GM21528 (cell line): ENCODE data around the gene SYT6.

ENCODE experiments used
- ATAC-seq: cut with Tn5 transposase; IDR thresholded peaks from one replicate; pipeline ENCODE4 v1.9.1; 2021; ENCODE audit warnings: mild to moderate bottlenecking, moderate library complexity; ENCODE audit not compliant: unreplicated experiment, low FRiP score

SYT6 gene

DNA sequence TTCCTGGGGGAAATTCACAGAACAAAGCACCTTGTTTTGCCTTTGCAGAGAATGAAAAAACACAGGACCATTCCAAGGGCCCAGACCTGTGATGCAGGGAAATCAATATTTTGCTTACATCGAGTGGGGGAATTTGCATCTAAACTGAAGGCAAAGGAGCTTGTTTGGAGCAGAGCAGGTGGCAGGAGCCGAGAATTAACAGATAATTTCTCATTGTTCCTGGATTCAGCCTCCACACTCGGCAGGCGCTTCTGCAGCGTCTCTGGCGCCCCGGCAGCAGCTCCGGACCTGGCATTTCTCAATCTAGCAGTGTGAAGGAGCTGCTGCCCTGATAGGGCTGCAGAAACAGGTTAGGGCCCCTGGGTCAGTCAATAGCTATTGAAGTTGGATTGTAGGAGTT, 2.0 kb upstream of the SYT6 start:
- no peak for ATAC-seq

- ATAC-seq = no peak
Measured at GRCh38 chr1:114154963-114155322, 1.3 kb upstream of the SYT6 start.

DNA sequence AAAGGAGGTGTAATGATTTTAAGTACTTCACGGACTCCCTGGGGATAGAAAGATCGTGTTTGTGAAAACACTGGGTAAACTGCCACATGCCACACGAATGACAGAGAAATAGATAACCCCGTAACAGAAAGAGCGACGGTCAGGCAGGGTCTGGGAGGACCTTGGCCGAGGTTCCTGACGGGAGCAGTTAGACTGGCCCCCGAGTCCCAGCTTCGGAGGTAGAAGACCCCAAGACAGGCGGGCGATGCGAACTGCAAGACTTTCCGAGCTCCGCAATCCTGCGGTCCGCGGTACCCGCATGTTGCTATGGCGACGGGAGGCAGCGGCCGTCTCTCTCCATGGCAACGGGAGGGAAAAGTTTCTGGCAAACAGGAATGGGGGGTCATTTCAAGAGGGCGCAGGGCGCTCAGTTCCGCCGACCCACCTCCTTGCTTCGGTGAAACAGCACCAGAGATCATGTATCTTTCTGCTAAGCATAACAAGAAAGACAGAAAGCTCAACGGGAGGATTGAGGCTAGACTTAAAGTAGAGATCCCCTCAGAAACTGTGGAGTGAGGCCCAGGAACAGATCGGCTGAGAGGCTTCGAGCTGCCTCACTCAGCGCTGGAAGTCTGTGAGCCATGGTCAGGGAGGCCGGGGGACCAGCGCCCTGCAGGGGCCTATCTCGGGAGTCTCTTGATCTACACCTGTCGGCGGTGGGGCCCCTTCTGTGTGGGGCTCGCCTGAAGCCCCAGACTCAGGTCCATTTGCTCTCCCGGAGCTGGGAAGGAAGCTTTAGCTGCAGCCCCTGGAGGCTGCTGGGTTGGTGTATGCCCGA, 685 bp upstream of the SYT6 start:
- no peak for ATAC-seq

DNA sequence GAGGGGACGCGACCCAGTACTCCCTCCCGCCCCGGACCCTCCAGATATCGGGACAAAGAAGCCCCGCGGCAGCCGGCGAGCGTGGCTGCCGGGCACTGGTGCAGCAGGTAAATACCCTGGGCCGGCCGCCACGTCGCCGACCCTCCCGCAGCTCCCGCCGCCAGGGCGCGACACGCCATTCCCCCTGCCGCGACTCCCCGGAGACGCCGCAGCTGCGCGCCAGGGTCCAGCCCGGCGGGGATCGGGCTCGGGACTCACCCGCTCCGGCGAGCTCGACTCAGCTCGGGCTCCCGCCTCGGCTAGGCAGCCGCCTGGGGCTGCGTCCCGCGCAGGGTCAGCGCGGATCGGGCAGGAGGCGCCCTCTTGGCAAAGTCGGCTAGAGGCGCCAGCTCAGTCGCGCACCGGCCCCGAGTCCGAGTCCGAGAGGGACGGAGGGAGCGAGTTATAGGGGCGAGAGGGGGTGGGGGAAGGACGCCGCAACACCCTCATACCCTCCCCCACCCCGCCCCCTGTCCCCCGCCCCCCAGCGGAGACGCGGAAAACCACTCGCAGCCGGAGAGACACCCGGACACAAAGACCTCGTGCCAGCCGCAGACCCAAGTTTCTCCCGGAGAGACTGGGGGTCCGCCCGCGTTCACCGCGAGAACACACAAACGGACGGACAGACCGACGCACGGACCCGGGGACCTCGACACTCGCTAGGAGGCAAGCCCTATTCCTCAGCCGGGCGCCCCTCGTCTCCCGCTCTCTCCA, 985 bp downstream of the SYT6 start:
- ATAC-seq = no peak

- no peak for ATAC-seq
Measured at GRCh38 chr1:114152089-114152507, 1.6 kb downstream of the SYT6 start.

- ATAC-seq = no peak
Measured at GRCh38 chr1:114150016-114150415, 3.7 kb downstream of the SYT6 start.

DNA sequence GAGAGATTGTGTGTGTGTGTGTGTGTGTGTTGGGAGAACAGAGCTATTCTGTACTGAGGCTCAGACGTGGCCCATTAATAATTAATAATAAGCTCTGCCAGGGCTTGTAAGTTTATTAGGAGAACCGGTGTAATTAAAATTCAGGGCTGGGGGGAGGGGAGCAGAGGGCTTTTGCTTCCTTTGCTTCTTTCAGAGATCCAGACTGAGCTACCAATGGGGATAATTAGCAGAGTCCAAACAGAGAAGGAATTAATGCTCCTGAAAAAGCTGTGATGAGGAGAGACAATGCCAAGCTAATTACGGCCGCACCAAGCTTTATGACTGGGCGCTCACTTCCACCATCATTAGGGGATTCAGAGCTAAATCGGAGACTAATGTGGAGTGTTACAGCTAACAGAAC, 4.5 kb downstream of the SYT6 start:
- ATAC-seq = no peak

DNA sequence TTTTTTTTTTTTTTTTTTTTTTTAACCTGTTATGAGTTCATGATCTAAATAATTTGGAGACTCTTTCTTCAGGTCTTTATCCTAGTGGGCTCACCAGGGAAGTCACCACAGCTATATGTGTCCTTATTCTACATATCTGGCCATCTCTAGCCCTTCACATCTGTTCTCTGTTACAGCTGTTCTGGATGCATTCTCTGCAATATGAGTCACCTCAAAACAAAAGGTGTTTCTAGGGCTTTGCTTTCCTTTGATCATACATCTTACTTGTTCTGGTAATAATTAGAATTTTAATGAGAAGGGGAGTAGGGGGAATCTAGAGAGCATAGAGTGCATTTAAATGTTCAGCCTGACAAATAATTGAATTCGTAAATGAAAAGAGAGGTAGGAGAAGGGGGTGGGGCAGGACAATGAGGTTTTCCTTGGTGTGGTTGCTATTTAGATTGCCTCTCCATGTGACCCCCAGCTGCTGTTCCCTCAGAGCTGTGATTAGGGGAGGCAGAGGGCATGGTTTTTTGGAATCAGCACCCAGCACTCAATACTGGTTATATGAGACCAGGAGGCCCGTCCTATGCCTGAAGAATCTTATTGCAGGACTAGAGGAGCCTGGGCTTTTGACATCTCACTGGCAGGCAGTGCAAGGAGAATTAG, 8.0 kb downstream of the SYT6 start:
- no peak for ATAC-seq

GRCh38 chr1:114144016-114144415, 9.7 kb downstream of the SYT6 start:
- ATAC-seq = no peak

GRCh38 chr1:114139540-114139939, 14.1 kb downstream of the SYT6 start:
- no peak for ATAC-seq

DNA sequence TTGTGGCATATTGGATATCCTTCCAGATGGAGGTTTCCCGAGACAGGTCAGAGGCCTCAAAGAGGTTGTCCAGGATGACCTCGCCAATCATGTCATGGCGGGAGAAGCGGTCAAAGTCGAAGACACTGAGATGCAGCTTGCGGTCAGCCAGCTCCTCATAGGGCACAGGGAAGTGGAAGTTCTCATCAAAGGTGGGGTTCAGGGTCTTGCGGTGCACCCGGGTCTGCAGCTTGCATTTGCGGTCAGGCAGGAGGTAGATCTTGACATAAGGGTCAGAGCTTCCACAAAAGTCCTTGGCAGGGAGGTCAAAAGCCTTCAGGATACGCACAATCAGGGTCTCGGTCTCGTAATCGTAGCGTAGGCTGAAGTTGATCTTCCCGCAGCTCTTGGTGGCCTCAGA, 16.2 kb downstream of the SYT6 start:
- no peak for ATAC-seq

DNA sequence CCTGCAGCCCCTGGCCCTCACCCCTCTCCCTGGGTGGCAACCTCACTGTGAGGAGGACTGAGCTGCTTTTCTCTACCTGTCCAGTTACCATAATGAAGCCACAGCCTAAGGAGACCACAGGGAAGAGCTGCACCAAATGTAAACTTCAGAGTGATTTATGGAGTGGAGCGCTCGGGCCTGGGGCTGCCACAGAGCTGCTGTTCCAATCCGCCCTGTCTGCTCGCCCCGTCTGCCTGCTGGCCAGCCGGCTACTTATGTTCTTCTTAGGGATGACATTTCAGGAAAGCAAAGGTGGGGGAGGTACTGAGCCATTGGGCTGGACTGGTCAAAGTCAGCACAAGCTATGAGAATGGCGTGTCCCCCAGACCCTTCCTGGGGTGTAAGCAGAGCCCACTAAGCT, 17.9 kb downstream of the SYT6 start:
- ATAC-seq = no peak

DNA sequence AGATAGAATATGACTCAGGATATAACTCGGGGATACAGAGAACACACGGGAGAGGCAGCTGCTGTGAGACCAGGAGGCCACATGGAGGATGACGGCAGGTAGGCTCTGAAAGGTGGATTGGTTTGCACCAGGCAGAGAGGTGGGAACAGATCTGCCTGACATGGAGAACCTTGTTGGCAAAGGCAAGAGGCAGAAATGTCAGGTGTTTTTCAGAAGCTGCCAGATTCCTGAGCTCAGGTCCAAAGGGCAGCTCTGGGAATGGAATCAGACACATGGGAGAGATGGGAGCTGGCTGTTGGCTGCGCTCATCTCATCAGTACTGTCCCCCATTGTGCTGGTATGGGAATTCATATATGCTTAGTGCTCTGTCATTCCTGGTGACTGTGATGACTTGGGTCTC, 19.2 kb downstream of the SYT6 start:
- no peak for ATAC-seq

- no peak for ATAC-seq
Measured at GRCh38 chr1:114133129-114133528, 20.5 kb downstream of the SYT6 start.

- ATAC-seq = no peak
Measured at GRCh38 chr1:114131526-114132220, 22.0 kb downstream of the SYT6 start.

DNA sequence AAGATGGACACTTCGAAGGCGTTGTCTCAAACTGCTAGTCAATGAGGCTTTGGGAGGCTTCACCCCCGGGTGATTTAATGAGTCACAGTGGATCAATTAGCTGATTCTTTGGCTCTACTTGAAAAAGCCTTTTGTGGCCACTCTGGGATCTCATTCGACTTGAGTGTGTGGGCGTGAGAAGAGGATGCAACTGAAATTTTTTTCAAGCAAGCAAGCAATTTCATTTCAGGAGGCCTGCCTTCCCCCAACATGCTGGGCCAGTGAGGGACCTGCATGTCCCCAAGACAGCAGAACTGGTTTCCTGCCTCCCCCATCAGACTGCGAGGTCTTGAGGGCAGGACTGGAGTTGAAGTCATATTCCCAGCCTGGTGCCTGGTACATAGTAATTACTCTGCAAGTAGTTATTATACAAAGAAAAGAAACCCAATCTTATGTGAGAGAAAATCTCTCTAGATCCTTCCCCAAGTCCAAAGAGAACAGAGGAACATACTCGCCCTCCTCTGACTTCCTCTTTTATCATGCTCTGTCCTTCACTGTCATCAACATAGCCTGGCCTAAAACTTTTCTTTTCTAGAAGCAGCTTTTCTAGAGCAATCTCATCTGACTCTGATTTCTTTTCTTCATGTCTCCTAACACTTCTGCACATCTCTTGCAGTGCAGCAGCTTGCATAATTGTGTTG, 22.7 kb downstream of the SYT6 start:
- ATAC-seq = no peak

- no peak for ATAC-seq
Measured at GRCh38 chr1:114130213-114130612, 23.5 kb downstream of the SYT6 start.

GRCh38 chr1:114128293-114128692, 25.4 kb downstream of the SYT6 start:
- ATAC-seq = no peak

GRCh38 chr1:114126261-114127095, 27.2 kb downstream of the SYT6 start:
- ATAC-seq = no peak

- no peak for ATAC-seq
Measured at GRCh38 chr1:114124644-114125043, 29.0 kb downstream of the SYT6 start.
